AG04450 (cell line): ENCODE results near the gene DCDC2C. TPM values are rescaled to one million over a fixed set of nuclear protein-coding genes. Genes with fewer than 3 reads are reported as not detected.

Experiments
- CTCF ChIA-PET: fragments of 300-600, 350-600 bp; formaldehyde crosslinking; extraction: SDS; loops from one replicate; lab custom pipeline; 2022; ENCODE audit warnings: antibody characterized with exemption, inconsistent platforms; lab: Charles Lee
- POLR2A ChIA-PET: fragments of 350-600 bp; formaldehyde crosslinking; extraction: SDS; loops from one replicate; lab custom pipeline; 2021; ENCODE audit warnings: antibody characterized with exemption, inconsistent platforms; lab: Yijun Ruan, JAX
- DNase-seq: peaks from one replicate; pipeline ENCODE4 v3.0.0-alpha.2; 2011; ENCODE audit warnings: low read depth, low spot score
- H3K27ac ChIP-seq: one replicate; pipeline ENCODE4 v1.5.1; 2012; ENCODE audit warnings: low read depth, low read length, control low read depth
- H3K27me3 ChIP-seq: one replicate; pipeline ENCODE4 v1.6.0; 2012; ENCODE audit warnings: low read length; ENCODE audit not compliant: control insufficient read depth, insufficient read depth
- H3K4me3 ChIP-seq: 2 replicates; pipeline ENCODE4 v1.5.1; 2011; ENCODE audit warnings: mild to moderate bottlenecking, low read depth, low read length, control low read depth
- H3K9me3 ChIP-seq: 2 replicates; pipeline ENCODE4 v1.5.1; 2012; ENCODE audit warnings: low read length; ENCODE audit not compliant: control insufficient read depth, insufficient read depth
- polyA plus RNA-seq: library from polyadenylated mRNA; depleted of rRNA; stranded (reverse); fragments of >200 nt; gene quantifications from 2 replicates; pipeline ENCODE4 v1.2.3, GENCODE V29; 2011
- TF ChIP-seq, protein P1 (sequence below): IDR thresholded peaks from 2 replicates; pipeline ENCODE4 v1.5.1; 2011; ENCODE audit warnings: low read depth, low read length, control low read depth, inconsistent platforms

The DCDC2C gene
- polyA plus RNA-seq, 1 experiment, result not detected

DNA sequence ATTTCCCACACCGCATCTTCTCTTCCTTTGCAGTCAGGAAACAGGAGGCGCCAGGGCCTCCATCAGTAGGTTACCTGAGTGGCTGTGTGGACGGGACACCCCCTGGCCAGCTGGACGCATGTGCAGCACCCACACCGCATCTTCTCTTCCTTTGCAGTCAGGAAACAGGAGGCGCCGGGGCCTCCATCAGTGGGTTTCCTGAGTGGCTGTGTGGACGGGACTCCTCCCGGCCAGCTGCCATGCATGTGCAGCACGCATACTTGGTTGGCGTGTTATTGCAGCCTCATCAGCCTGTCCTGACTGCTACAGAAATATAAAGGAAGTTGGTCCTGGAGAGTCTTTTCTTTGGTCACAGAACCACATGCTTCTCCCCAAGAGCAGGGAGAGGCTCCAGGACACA, 74.6 kb downstream of the DCDC2C start:
- Histone ChIP-seq H3K9me3 (no peaks in the 10 kb centered on the region; the same call in 1 of the 2 replicates), H3K27me3 (peaks cover 3% of the 10 kb centered on the region), H3K27ac (no peak overlapping the region), H3K4me3 (no peak overlapping the region)
- CTCF ChIA-PET, result interaction anchor here (3.5 kb wide), 1 partner anchor 49 kb away, joined by 23 read pairs; no protein-coding TSS in a partner anchor
- no peak for DNase-seq
- POLR2A ChIA-PET, result no interaction called here
- TF ChIP-seq, protein P1, sequence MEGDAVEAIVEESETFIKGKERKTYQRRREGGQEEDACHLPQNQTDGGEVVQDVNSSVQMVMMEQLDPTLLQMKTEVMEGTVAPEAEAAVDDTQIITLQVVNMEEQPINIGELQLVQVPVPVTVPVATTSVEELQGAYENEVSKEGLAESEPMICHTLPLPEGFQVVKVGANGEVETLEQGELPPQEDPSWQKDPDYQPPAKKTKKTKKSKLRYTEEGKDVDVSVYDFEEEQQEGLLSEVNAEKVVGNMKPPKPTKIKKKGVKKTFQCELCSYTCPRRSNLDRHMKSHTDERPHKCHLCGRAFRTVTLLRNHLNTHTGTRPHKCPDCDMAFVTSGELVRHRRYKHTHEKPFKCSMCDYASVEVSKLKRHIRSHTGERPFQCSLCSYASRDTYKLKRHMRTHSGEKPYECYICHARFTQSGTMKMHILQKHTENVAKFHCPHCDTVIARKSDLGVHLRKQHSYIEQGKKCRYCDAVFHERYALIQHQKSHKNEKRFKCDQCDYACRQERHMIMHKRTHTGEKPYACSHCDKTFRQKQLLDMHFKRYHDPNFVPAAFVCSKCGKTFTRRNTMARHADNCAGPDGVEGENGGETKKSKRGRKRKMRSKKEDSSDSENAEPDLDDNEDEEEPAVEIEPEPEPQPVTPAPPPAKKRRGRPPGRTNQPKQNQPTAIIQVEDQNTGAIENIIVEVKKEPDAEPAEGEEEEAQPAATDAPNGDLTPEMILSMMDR, result no peak

DNA sequence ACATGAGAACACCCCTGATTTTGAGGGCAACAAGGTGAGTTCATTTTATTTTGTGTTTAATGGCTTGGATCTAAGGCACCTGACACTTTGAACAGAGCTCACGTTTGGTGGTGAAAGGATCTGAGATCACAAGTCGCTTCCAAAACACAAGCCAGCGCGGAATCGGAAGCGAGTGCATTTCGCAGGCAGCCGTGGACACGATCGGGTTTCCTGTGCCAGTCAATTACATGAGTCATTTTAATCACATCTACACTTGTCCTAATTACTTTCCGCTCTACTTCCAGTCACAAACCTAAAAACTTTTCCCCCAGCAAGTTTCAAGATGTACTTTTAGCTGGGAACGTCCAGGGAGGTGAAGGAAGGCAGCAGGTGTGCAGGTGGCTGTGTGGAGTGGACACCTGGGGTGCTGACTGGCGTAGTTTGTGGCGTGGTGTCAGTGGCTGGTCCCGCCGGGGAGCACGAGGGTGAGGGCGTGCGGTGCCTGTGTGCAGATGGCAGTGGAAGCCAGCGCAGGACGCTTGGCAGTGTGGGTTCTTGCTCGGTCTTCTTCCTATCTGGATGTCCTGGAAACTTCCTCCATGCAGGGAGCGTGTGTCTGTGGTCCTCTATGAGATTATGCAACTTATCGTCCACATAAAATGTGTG, 75.6 kb downstream of the DCDC2C start:
- no peak for DNase-seq
- H3K9me3 ChIP-seq, result no peaks in the 10 kb centered on the region; the same call in 1 of the 2 replicates
- H3K27me3 ChIP-seq, result no peaks in the 10 kb centered on the region
- TF ChIP-seq, protein P1, result no peak
- no peak overlapping the region for H3K27ac ChIP-seq
- POLR2A ChIA-PET, result no interaction called here
- CTCF ChIA-PET, result interaction anchor here (1.5 to 3.5 kb wide), 5 partner anchors 24 to 87 kb away, joined by 7 to 56 read pairs (median 18); no protein-coding TSS in a partner anchor
- no peak overlapping the region for H3K4me3 ChIP-seq

DNA sequence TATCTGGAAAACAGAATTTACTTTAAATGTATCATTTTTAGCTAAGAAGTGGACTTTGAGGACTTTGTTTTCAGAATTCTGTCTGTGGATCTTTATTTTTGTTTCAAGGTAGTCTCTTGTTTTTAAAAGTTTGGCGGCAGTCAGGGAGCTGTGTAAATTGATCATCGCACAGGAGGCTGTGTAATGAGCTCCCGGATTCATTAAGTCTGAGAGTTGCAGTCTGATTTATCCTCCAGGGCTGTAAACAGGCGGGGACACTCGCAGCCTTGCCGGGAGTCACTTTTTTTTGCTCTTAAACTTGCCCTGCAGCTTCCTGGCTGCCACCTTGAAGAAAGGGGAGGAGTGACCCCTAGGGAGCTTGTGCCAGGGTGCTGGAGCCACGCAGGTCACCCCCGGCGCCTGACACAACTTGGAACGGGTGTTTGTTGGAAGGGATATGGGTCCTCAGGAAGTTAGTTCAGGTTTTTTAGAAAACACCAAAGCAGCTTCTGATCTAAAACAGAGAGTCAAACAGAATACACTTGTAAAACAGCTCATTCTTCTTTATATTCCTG, 76.2 kb downstream of the DCDC2C start:
- Histone ChIP-seq H3K9me3 (no peaks in the 10 kb centered on the region; the same call in 1 of the 2 replicates), H3K27ac (no peak overlapping the region), H3K4me3 (no peak overlapping the region), H3K27me3 (no peaks in the 10 kb centered on the region)
- no peak for DNase-seq
- ChIA-PET POLR2A (no interaction called here), CTCF (interaction anchor here (0.6 to 3.5 kb wide), 7 partner anchors 11 to 88 kb away, joined by 3 to 56 read pairs (median 18); no protein-coding TSS in a partner anchor)
- TF ChIP-seq, protein P1, result no peak

DNA sequence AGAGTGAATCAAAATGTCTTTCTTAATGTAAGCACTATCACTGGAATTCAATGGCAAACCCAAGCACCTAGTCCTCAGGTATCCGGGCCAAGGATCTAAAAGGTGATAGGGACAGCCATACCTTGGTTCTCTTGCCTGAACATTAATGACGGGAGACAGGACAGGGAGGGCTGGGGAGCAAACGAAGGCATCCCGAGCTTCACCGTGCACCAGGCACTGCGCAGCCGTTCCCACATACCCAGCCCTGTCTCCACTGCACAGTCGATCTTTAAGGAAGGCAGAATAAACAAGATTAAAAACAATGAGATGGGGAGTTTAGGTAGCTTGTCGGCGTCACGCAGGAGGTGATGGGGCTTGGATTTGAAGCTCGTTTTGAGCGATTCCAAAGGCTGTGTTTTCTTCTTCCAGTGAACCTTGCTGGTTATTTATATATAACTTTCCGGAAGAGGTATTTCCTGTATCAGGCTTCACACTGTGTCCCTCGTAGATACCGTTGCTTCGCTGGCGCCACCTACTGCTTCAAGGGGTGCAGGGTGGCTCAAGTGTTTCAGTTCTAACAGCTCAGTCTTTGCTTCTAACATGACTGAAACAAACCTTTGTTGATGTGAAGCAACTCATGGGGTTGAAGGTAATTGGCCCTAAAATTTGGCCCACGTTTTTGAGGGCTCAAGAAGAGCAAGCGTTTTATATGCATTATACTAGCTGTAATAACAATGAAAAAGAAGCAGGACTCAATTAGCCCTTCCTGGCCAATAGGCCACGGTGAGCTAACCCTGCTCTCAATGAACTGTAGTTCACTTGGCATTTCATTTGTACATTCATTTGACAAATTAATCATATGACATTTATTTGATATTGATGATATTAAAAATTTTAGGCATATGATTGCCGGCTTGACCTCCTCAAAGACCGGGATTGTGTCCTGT, 77.4 kb downstream of the DCDC2C start:
- POLR2A ChIA-PET, result no interaction called here
- CTCF ChIA-PET, result interaction anchor here (0.6 to 3.5 kb wide), 22 partner anchors 9 to 95 kb away, joined by 3 to 56 read pairs (median 4); no protein-coding TSS in a partner anchor
- no peak overlapping the region for H3K4me3 ChIP-seq
- H3K27me3 ChIP-seq, result no peaks in the 10 kb centered on the region
- no peak overlapping the region for H3K27ac ChIP-seq
- DNase-seq, result no peak
- TF ChIP-seq, protein P1, result peak; percentile 75
- no peaks in the 10 kb centered on the region; the same call in 1 of the 2 replicates for H3K9me3 ChIP-seq
